ENCODE measurements around the gene DENND10. TPM values are rescaled to one million over a fixed set of nuclear protein-coding genes. Genes with fewer than 3 reads are reported as not detected.
A peak's percentile ranks its signal among the peaks of the same experiment; 100 is the strongest.
"Not testable (repeated sequence)": the region's sequence is repeated elsewhere in the genome, so short reads cannot be mapped to it uniquely, and the experiment has no call there.

Gene DENND10
- total RNA-seq, 2 donors from 2014 or later, result 22.6 to 23.6 TPM

DNA sequence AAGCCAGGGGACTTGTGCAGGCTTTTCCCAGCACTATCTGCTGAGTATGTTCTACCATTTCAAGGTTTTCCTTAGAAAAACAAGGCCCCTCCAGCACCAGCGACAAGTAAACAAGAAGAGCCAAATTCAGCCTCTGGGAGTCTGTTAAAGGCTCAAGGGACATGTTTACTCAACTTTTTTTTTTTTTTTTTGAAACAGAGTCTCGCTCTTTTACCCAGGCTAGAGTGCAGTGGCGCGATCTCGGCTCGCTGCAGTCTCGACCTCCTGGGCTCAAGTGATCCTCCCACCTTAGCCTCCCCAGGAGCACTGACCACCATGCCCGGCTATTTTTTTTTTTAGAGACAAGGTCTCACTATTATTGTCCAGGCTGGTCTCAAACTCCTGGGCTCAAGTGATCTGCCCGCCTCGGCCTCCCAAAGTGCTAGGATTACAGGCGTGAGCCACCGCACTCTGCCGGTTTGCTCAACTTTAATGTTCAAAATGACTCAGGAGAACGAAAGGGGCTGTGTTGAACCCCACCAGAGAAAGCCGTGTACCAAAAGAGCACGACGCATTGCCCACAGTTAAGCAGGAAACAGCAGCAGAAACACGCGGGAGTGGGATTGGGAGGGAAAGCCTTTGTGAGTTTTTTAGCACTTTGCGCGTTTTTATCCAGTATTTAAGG is 73.9 kb downstream of the DENND10 start:
- H3K27ac ChIP-seq, result peak overlapping the region; percentile 77 to 83
- no peaks in the 10 kb centered on the region for H3K27me3 ChIP-seq (replicated peaks; ENCODE audit: insufficient read depth)
- peak overlapping the region; percentile 90 for H3K4me3 ChIP-seq
- TF ChIP-seq CTCF (IDR thresholded peaks at IDR 0.05), result no peak
- H3K9me3 ChIP-seq, result no peaks in the 10 kb centered on the region
- H3K36me3 ChIP-seq, result peaks cover 9% of the 10 kb centered on the region
- DNase-seq (ENCODE audit: low spot score) (no peak), ATAC-seq (ENCODE audit: insufficient number of reproducible peaks, low FRiP score, low read depth) (peak; percentile 23)
- peaks cover 8 to 28% of the 10 kb centered on the region in 2 donors for H3K4me1 ChIP-seq (ENCODE audit: control insufficient read depth in 1 of 2, low read depth in 2 of 2)

DNA sequence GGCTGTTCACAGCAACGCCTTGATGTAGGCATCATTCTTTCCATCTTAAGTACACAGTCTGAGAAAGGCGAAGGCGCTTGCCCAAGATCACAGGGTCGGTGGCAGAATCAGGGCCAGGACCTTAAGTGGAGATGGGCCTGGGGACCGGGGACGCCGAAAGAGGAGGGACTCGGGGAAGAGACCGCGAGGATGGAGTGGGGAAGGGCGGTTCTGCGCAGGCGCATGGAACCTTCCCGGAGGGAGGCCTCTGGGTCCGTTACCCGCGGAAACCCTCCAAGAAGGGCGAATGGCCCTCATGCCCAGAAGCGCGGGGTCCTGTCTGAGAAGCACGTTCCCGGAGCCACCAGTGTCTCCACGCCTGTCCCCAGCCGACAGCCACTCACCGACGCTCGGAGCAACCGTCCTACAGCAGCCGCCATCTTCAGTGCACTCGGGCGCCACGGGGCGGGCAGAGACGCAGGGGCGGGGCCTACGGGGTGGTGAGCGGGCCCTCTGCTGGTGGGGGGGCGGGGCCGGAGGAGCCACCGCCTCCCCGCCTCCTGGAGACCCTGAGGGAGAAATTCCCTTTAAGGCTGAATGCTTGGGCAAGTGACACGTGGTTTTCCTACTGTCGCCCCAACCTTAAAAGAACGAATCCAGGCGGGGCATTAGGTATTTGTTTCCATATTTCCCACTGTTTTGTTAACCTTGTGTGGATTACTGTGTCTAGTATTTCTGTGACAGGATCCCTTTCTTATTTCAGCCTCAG is 74.6 kb downstream of the DENND10 start, which contains the start of gene PRDX3:
PRDX3 (minus strand) TSS at position 441 of the 748 bp plus-strand sequence; CDS start at position 419, 22 bp downstream.
- Histone ChIP-seq H3K9me3 (no peaks in the 10 kb centered on the region), H3K4me3 (peak within 1 kb of the TSS; percentile 90), H3K27ac (peak within 1 kb of the TSS; percentile 77 to 83), H3K4me1 (ENCODE audit: control insufficient read depth in 1 of 2, low read depth in 2 of 2) (peaks cover 8 to 28% of the 10 kb centered on the region in 2 donors), H3K27me3 (replicated peaks; ENCODE audit: insufficient read depth) (no peaks in the 10 kb centered on the region), H3K36me3 (peaks cover 3% of the 10 kb centered on the region)
- peak; percentile 95 for ATAC-seq (ENCODE audit: insufficient number of reproducible peaks, low FRiP score, low read depth)
- DNase-seq (ENCODE audit: low spot score), result peak; percentile 86
- TF ChIP-seq CTCF (IDR thresholded peaks at IDR 0.05), result no peak

GRCh38 chr10:119180850-119181400 is 77.0 kb downstream of the DENND10 start:
- not testable (repeated sequence) for H3K27ac ChIP-seq; H3K36me3 ChIP-seq; DNase-seq (ENCODE audit: low spot score); H3K9me3 ChIP-seq; ATAC-seq (ENCODE audit: insufficient number of reproducible peaks, low FRiP score, low read depth); H3K4me3 ChIP-seq; H3K27me3 ChIP-seq (replicated peaks; ENCODE audit: insufficient read depth)
- H3K4me1 ChIP-seq (ENCODE audit: control insufficient read depth in 1 of 2, low read depth in 2 of 2), result peaks cover 8 to 28% of the 10 kb centered on the region in 2 donors

GRCh38 chr10:119183664-119184412 is 79.9 kb downstream of the DENND10 start:
- Histone ChIP-seq H3K36me3 (no peaks in the 10 kb centered on the region), H3K9me3 (no peaks in the 10 kb centered on the region), H3K27me3 (replicated peaks; ENCODE audit: insufficient read depth) (no peaks in the 10 kb centered on the region), H3K4me3 (no peak overlapping the region), H3K27ac (no peak overlapping the region), H3K4me1 (ENCODE audit: control insufficient read depth in 1 of 2, low read depth in 2 of 2) (peaks cover 0 to 8% of the 10 kb centered on the region in 2 donors)
- ATAC-seq (ENCODE audit: insufficient number of reproducible peaks, low FRiP score, low read depth) (no peak), DNase-seq (ENCODE audit: low spot score) (no peak)
- TF ChIP-seq CTCF (IDR thresholded peaks at IDR 0.05), result no peak

Other genes starting within 250 kb of the DENND10 start
- gene NANOS1, start 74.4 kb upstream of the DENND10 start, total RNA-seq, result 1 to 10 TPM; 1.4 to 5.4 TPM
- gene EIF3A, start 23.3 kb upstream of the DENND10 start, total RNA-seq, result 100 to 1,000 TPM in 1 of 2 donors, 10 to 100 TPM in 1; 70.8 to 135 TPM
- 10 to 100 TPM in 1 of 2 donors, 1 to 10 TPM in 1; 9.5 to 16.1 TPM for gene SFXN4, start 61.6 kb downstream of the DENND10 start, total RNA-seq
- 10 to 100 TPM; 64.4 to 77.6 TPM for gene PRDX3, start 74.7 kb downstream of the DENND10 start, total RNA-seq
- 10 to 100 TPM; 85.3 to 90.2 TPM for gene GRK5, start 103.5 kb downstream of the DENND10 start, total RNA-seq

Measured in thoracic aorta (tissue), 2 donors.